Endothelial cell of umbilical vein (primary cell): ENCODE data around the gene TP53BP1. TPM values are rescaled to one million over a fixed set of nuclear protein-coding genes. Genes with fewer than 3 reads are reported as not detected.

ENCODE experiments used
- BruUV-seq: library from RNA; stranded (reverse); fragments of 400-500 nt; replicated peaks from 2 replicates; lab custom pipeline; 2021; lab: Mats Ljungman, UMichigan
- CTCF ChIA-PET: fragments of 300-600, 350-600 bp; sonication (Branson Sonifier 250); formaldehyde crosslinking; loops from one replicate; lab custom pipeline; 2021; ENCODE audit warnings: antibody characterized with exemption, inconsistent platforms; lab: Charles Lee
- POLR2A ChIA-PET: fragments of 300-600, 350-600 bp; sonication (Branson Sonifier 250); formaldehyde crosslinking; loops from one replicate; lab custom pipeline; 2021; ENCODE audit warnings: antibody characterized with exemption, inconsistent platforms; lab: Charles Lee
- DNase-seq: peaks from one replicate; pipeline ENCODE4 v3.0.0-alpha.2; 2011; ENCODE audit warnings: low read depth, low spot score
- FAIRE-seq: peaks from 2 replicates; lab custom pipeline; 2011; peaks lifted over from hg19 to GRCh38; lab: Jason Lieb, UNC
- H2AFZ ChIP-seq: 2 replicates; pipeline ENCODE4 v1.6.0; 2012; ENCODE audit warnings: low read depth, low read length, control low read depth, inconsistent platforms
- H3K27ac ChIP-seq: 2 replicates; pipeline ENCODE4 v1.5.1; 2011; ENCODE audit warnings: low read depth, mild to moderate bottlenecking, control low read depth, low read length, moderate library complexity; ENCODE audit not compliant: insufficient read depth
- H3K27me3 ChIP-seq, 2 experiments: 2 replicates each; pipeline versions ENCODE4 v1.6.0 to v1.6.1; 2011; ENCODE audit warnings: low read length in 2 of 2, mixed read lengths in 1 of 2; ENCODE audit not compliant: control insufficient read depth in 2 of 2, insufficient read depth in 2 of 2
- H3K36me3 ChIP-seq, 2 experiments: 2 replicates in 1 of 2; 3 replicates in 1 of 2; pipeline ENCODE4 v1.5.1; 2011; ENCODE audit warnings: low read length in 2 of 2, mild to moderate bottlenecking in 1 of 2, moderate library complexity in 1 of 2; ENCODE audit not compliant: control insufficient read depth in 2 of 2, insufficient read depth in 2 of 2; ENCODE audit errors: extremely low read depth in 1 of 2
- H3K4me1 ChIP-seq: 3 replicates; pipeline ENCODE4 v1.5.1; 2011; ENCODE audit warnings: mild to moderate bottlenecking, low read length; ENCODE audit not compliant: control insufficient read depth, insufficient read depth; ENCODE audit errors: extremely low read depth
- H3K4me2 ChIP-seq: 2 replicates; pipeline ENCODE4 v1.6.1; 2011; ENCODE audit warnings: low read length, control low read depth, mixed read lengths; ENCODE audit not compliant: insufficient read depth
- H3K4me3 ChIP-seq, 3 experiments: fragments of 200-600 bp in 1 of 3; sonication (generic), shearing (Covaris generic) in 1 of 3; replicated peaks in 1 of 3; 2 replicates each; pipeline ENCODE4 v1.5.1; 2011 to 2016; ENCODE audit warnings: control low read depth in 3 of 3, low read length in 3 of 3, mild to moderate bottlenecking in 2 of 3, inconsistent platforms in 1 of 3, low read depth in 1 of 3, moderate library complexity in 1 of 3; ENCODE audit not compliant: insufficient read depth in 1 of 3
- H3K79me2 ChIP-seq: 2 replicates; pipeline ENCODE4 v1.6.0; 2012; ENCODE audit warnings: low read length, inconsistent platforms; ENCODE audit not compliant: control insufficient read depth, insufficient read depth
- H3K9ac ChIP-seq: replicated peaks from 2 replicates; pipeline ENCODE3; 2011; ENCODE audit warnings: low read length, control low read depth; ENCODE audit not compliant: insufficient read depth; ENCODE audit errors: extremely low read depth
- H3K9me1 ChIP-seq: replicated peaks from 3 replicates; pipeline ENCODE4 v1.6.0; 2011; ENCODE audit warnings: mild to moderate bottlenecking, low read length; ENCODE audit not compliant: control insufficient read depth, insufficient read depth; ENCODE audit errors: extremely low read depth
- H3K9me3 ChIP-seq: replicated peaks from 2 replicates; pipeline ENCODE4 v1.5.1; 2012; ENCODE audit warnings: low read length, inconsistent platforms; ENCODE audit not compliant: control insufficient read depth, insufficient read depth
- H4K20me1 ChIP-seq: replicated peaks from 2 replicates; pipeline ENCODE3; 2011; ENCODE audit warnings: mild to moderate bottlenecking, low read length; ENCODE audit not compliant: control insufficient read depth, insufficient read depth; ENCODE audit errors: extremely low read depth
- GATA2 ChIP-seq: IDR thresholded peaks from 2 replicates; pipeline ENCODE4 v1.7.0; 2011; ENCODE audit warnings: low read depth, mild to moderate bottlenecking, moderate library complexity, mixed read lengths, low read length; ENCODE audit not compliant: insufficient read length, insufficient read depth
- MYC ChIP-seq: IDR thresholded peaks from one replicate; pipeline ENCODE4 v1.6.1; 2011; ENCODE audit warnings: mild to moderate bottlenecking, low read depth, low read length
- dilution Hi-C: fragments of 300-500 bp; cut with MboI; formaldehyde crosslinking; loops from one replicate; pipeline ENCODE4 v1.15.0; 2019; ENCODE audit warnings: low sequenced_read_pairs; ENCODE audit not compliant: extremely low pct_ligation_motif_present
- intact Hi-C: fragments of 100-400 bp; cut with micrococcal nuclease; formaldehyde crosslinking; loops from one replicate; pipeline ENCODE4 v1.10.0; 2022
- polyA plus RNA-seq, 4 experiments: library from polyadenylated mRNA; depleted of rRNA in 3 of 4; stranded (reverse) in 3 of 4; unstranded in 1 of 4; fragments of >200 nt; gene quantifications; 2 replicates each; pipeline versions ENCODE4 v1.2.1 to v1.2.3, GENCODE V29; 2011 to 2012; ENCODE audit warnings: missing spikeins in 1 of 4
- total RNA-seq: library from RNA; stranded (reverse); gene quantifications from 2 replicates; pipeline ENCODE4 v1.2.3, GENCODE V29; 2021
- TF ChIP-seq, protein P1 (sequence below), 2 donors: IDR thresholded peaks; 1 replicate in 1 of 2; 2 replicates in 1 of 2; pipeline ENCODE4 v1.5.1; 2011; ENCODE audit warnings: low read length in 2 of 2, mild to moderate bottlenecking in 2 of 2, moderate library complexity in 2 of 2, control low read depth in 1 of 2, inconsistent platforms in 1 of 2, low read depth in 1 of 2; ENCODE audit not compliant: insufficient read depth in 1 of 2; ENCODE audit errors: extremely low read depth in 1 of 2

The TP53BP1 gene
- total and polyA plus RNA-seq, 2 donors (not counting 3 experiments of a cell fraction or from before 2014, with no cell fraction given): 28.1 to 59.5 TPM

DNA sequence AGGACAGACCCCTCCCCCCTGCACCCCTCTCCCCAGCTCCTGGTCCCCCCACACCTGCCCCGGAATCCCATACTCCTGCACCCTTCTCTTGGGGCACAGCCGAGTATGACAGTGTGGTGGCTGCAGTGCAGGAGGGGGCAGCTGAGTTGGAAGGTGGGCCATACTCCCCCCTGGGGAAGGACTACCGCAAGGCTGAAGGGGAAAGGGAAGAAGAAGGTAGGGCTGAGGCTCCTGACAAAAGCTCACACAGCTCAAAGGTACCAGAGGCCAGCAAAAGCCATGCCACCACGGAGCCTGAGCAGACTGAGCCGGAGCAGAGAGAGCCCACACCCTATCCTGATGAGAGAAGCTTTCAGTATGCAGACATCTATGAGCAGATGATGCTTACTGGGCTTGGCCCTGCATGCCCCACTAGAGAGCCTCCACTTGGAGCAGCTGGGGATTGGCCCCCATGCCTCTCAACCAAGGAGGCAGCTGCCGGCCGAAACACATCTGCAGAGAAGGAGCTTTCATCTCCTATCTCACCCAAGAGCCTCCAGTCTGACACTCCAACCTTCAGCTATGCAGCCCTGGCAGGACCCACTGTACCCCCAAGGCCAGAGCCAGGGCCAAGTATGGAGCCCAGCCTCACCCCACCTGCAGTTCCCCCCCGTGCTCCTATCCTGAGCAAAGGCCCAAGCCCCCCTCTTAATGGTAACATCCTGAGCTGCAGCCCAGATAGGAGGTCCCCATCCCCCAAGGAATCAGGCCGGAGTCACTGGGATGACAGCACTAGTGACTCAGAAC lies 34.3 kb upstream of the TP53BP1 start:
- intact Hi-C loops: no loop called here
- ChIA-PET POLR2A (no interaction called here), CTCF (interaction anchor here (0.6 to 2.3 kb wide), 6 partner anchors 9 to 27 kb away, joined by 3 to 25 read pairs (median 3); partner anchors contain the start of gene MAP1A)
- no peak overlapping the region for H3K4me2 ChIP-seq
- H3K9me3 ChIP-seq: no peaks in the 10 kb centered on the region
- no peak overlapping the region for H2AFZ ChIP-seq
- H3K4me3 ChIP-seq: no peak overlapping the region
- no peak for TF ChIP-seq GATA2
- no peak for TF ChIP-seq MYC
- TF ChIP-seq, protein P1, sequence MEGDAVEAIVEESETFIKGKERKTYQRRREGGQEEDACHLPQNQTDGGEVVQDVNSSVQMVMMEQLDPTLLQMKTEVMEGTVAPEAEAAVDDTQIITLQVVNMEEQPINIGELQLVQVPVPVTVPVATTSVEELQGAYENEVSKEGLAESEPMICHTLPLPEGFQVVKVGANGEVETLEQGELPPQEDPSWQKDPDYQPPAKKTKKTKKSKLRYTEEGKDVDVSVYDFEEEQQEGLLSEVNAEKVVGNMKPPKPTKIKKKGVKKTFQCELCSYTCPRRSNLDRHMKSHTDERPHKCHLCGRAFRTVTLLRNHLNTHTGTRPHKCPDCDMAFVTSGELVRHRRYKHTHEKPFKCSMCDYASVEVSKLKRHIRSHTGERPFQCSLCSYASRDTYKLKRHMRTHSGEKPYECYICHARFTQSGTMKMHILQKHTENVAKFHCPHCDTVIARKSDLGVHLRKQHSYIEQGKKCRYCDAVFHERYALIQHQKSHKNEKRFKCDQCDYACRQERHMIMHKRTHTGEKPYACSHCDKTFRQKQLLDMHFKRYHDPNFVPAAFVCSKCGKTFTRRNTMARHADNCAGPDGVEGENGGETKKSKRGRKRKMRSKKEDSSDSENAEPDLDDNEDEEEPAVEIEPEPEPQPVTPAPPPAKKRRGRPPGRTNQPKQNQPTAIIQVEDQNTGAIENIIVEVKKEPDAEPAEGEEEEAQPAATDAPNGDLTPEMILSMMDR (IDR thresholded peaks at IDR 0.05; ENCODE audit: extremely low read depth in 1 of 2, insufficient read depth in 1 of 2, low read depth in 1 of 2, low read length in 2 of 2): no peak
- no peaks in the 10 kb centered on the region for H3K27me3 ChIP-seq
- BruUV-seq: no TSS peak
- no peaks in the 10 kb centered on the region for H3K9me1 ChIP-seq
- DNase-seq (no peak), FAIRE-seq (no peak)
- dilution Hi-C loops: no loop called here
- no peaks in the 10 kb centered on the region for H3K4me1 ChIP-seq
- H3K27ac ChIP-seq: no peak overlapping the region
- H3K9ac ChIP-seq: no peak overlapping the region
- no peaks in the 10 kb centered on the region for H4K20me1 ChIP-seq
- H3K79me2 ChIP-seq: no peaks in the 10 kb centered on the region
- no peaks in the 10 kb centered on the region for H3K36me3 ChIP-seq
